GM19238 (cell line): ENCODE data around the gene ADAM12.

Experiments used
- DNase-seq: peaks from one replicate; pipeline ENCODE4 v3.0.0; 2011; ENCODE audit warnings: low spot score; ENCODE audit not compliant: insufficient read length

The ADAM12 gene

DNA sequence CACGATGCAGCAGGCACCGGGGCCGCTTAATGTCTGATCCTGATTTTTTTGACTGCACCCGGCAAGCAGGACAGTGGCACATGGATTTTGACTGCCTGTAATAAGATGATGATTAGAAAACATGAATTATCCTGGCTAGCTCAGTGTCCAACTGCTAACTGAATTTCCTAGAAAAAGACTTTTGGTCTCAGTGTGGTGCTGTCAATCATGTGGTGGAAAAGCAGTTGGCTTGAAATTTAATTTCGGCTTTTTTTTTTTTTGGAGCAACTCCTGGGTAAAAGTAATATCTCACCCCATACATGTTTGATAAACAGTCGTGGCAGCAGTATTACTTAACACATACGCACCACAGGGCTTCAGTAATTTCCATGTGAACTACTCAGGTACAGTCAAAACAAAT lies 264.2 kb downstream of the ADAM12 start:
- DNase-seq: no peak

DNA sequence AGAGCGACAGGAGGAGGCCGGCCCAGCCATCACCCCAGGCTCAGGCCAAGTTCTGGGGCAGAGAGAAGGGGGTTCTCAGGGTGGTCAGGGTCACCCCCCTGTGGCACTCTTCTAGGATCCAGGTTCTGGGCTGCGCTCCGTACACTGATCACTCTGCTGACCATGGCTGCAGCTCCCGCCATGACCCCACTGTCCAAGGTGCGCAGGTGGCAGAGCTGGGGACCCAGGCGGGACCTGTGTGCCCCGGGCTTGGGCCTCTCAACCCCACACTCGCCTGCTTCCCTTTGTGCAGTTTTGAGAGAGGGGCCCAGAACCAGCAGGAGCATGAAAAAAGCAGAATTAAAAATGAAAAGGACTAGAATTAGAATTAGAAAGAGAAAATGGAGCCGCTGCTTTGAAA lies 264.8 kb downstream of the ADAM12 start:
- no peak for DNase-seq

GRCh38 chr10:126122881-126123280 lies 265.4 kb downstream of the ADAM12 start:
- DNase-seq: no peak

DNA sequence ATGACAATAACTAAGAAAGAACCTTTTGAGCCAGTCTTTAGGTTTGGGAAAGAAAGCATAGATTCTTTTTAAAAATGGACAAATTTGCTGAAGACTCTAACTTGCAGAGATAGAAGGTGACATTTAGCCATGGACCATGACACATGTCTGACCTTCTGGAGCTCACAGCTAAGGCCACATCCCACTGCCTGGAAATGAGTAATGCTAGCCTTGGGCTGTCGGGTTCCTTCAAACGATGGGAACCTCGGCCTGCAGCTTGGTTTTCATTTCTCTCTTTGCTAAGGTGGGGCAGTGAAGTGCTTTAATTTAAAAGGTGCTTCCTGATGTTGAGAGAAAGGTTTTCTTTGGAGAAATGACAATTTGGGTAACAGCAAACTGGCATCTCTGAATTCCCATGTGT lies 268.7 kb downstream of the ADAM12 start:
- DNase-seq: no peak

- no peak for DNase-seq
Observed at GRCh38 chr10:126118476-126118875, 269.8 kb downstream of the ADAM12 start.

DNA sequence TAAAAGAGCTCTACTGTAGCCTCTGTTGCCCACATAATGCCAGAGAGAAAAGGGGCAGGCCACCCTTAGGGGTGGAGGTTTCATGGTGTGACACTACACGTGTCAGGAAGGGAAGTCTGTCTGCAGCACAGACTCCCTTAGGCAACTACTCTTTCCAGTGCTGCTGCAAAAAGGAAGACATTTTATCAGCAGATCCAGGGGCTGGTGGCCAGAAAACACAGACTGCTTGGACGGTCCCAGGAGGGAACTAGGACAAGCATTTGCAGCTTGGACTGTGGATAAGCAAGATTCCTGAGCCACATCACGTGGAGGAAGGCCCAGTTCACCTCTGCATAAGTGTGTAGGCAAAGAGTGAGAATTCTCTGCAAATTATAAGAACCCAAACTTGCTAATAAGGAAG lies 271.1 kb downstream of the ADAM12 start:
- DNase-seq: no peak

GRCh38 chr10:126115886-126116285 lies 272.4 kb downstream of the ADAM12 start:
- DNase-seq: no peak

- DNase-seq: no peak
Observed at GRCh38 chr10:126114884-126115555, 273.3 kb downstream of the ADAM12 start.

DNA sequence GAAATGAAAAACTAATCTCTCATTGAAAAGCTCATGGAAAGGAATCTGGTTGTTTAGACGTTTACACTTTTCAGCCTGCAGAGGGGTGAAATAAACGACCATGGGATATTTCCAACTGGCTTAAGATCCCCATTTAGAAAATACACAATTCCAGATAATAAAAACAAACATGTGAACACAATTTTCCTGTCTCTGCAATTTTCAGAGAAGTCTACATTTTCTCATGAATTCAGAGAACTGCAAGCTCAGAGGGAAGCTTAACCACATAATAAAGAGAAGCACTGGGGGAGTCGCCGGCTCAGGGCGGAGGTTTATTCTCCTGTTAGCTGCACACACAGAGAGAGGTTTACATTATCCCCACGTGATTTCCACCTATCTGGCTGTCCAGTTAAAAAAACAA lies 276.8 kb downstream of the ADAM12 start:
- DNase-seq: no peak

GRCh38 chr10:126110489-126111180 lies 277.6 kb downstream of the ADAM12 start:
- DNase-seq: no peak

- no peak for DNase-seq
Observed at GRCh38 chr10:126109893-126110292, 278.4 kb downstream of the ADAM12 start.

DNA sequence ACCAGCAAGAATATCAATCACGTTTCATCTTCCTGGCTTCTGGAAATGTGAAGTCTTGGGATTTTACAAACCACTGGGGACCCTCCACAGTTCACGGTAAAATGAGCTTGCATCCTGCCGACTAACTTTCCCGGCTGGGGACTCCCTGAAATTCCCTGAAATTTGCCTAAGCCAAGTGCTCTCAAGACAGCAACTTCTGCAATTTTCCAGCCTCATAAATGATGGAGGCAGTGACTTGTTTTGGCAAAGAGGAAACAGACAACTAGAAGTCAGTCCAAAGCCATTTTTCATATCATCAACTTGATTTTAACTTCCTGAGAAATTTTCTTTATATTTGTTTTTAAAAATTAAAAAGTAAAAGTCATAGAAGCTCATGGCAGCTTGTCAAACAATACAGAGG lies 279.6 kb downstream of the ADAM12 start:
- DNase-seq: no peak

DNA sequence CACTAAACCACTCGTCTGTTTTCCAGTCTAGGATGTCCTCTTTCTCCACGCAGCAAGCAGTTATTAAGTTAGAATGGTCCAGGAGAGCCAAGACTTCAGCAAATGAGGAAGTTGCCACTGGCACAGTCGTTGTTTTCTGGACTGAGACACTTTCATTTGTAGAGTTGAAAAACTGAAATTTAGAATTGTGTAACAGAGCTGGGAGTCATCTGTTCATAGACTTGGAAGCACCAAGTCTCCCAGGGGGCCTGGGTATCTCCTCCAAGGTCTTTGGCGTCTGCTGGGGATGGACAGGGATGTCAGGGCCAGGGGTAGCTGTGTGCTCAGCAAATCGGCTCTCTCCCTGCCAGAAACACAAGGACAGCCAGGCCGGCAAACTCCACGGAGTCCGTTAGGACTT lies 283.5 kb downstream of the ADAM12 start:
- DNase-seq: no peak

DNA sequence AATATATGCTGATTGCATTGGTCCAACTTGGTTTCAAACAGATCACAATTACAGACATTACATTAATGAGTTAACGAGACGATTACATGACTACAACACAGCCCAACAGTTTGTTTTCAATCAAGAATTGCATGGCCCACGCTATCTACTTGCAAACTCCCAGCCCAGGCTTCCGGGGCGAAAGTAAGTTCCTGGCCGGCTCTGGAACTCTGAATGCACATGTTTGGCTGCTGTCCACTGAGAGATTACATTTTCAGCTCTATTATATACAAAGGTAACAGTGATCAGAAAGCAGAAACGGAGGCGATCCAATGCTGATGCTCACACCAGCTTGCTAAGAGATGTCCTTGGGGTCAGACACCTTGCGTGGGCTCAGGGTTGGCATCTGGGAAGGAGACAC lies 285.6 kb downstream of the ADAM12 start:
- DNase-seq: no peak

DNA sequence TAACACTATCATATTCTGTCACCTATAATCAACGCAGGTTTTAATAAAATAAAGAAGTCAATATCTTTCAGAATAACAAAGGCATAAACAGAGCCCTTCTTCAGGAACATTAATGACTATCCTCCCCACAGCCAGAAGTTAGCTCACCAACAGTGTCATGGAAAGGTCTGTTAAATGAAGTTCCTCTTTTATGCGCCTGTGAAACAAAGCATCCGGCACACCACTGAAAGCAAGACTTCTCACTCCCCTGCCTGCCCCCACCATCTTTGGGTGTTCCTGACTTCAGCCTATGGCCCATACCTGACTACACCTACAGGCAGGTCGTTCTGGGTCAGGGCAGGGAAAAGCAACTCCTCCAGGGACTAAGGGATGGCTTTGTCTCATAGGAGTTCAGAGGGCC lies 286.5 kb downstream of the ADAM12 start:
- peak; percentile 17 for DNase-seq

DNA sequence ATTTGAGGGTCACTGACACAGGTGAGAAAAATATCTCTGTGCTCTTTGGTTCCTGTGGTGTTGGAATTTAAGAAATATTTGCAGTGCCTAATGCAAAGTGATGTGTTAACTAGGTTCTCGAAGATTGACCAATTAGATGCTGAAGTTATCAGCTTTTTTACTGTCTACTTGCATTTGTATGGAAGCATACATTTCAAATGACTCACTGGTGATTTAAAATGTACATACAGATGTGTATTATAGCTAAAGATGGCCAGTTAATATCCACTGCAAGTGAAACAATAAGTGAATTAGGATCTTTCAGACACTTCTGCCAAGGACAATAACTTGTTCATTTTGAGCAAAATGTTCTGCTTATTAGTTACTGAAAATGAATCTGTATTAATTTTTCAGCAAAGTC lies 287.0 kb downstream of the ADAM12 start:
- DNase-seq: no peak

DNA sequence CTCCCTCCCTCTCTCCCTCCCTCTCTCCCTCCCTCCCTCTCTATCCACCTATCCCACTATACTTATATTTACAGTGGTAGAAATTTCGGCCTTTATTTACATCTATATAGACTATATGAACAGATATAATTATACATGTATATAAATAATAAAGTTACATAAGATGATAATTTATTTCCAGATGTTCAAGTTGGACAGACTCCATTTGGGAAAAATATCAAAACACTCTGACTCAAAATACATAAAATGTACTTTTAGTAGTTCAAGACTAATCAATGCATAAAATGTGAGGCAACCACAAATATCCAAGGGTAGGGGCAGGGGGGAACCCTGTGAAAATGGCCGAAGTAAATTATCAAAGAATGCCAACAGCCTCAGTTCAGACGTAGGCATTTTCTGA lies 288.9 kb downstream of the ADAM12 start:
- no peak for DNase-seq

- DNase-seq: no peak
Observed at GRCh38 chr10:126098226-126098581, 290.1 kb downstream of the ADAM12 start.

DNA sequence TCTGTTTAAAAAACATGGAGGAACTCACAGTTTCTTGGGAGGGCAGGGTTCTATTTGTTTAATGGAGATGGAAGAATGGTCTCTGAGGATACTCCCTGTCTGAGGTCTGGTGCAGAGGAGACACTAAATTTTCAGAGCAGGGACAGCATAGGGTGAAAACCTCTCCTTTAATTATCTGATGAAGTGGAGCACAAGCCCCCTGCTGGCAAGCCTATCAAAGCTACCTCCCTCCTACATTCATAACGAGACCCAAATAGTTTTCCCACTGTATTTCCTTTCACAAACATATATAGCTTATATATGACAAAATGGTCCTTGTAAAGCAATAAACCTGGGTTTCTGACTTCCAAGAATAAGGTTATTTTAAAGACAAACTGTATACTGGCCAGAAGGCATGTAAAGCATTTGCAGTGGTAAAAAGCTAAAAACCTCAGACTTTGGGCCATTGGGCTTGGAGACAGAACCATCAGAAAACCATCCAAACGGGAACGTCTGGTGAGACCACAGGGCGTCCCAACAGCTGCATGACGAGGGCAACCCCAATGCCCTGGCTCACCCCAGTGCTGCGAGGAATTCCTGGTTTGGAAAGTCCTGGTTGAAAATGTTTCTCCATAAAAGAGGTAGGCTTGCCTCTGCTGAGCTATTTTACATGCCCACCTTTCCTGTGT lies 290.6 kb downstream of the ADAM12 start:
- DNase-seq: no peak

DNA sequence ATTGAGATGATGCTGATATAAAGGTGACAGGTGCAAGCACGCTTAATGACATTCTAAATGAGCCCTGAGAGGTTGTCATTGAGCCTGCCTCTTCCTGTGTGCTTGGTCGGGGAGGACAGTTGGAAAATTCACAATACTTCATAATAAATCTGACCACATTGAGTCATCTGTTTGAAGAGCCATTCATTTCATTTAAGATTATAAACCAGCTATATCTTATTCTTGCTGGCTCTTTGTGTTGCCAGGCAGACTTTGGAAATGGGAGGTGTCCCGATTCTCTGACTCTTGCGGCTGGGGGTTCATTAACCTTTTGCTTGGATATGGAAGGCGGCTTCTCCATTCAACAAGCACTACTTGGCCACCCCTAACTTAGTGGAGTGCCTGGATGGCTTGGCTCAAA lies 293.7 kb downstream of the ADAM12 start:
- DNase-seq: no peak

DNA sequence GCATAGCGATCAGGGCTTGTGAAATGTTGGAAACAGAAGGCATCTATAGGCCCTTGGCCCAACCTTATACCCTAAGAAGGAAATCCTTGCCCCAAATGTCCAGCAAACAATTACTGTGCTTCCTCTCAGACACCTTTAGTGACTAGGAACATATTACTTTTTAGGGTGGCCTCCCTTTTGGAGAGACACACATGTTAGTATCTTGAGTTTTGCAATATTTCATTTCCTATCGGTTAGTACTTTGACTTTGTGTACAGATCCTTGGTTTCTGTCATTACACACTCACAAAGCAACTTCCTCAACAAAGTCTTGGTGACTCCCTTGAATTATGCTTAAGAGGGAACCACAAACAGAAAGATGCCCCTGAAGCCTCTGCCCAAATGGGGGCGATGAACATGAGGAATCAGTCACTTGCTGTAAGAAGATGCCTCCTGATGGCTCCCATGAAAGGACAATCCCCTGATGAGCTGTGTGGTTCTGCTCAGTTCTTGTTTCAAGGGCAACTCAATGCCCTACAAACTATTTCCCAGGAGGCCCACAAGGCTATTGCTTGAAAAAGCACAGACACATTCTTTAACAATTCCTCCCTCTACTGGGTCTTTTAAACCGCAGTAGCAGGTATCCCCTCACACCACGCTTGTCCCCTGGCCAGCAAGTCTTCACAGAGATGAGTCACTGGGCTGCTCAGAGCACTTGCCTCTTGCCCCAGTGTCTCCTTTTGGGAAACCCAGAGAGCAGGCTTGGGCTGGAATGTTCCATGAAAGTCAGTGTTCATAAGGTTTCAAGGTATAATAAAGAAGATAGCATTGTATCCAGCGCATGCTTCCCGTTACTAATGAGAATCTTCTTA lies 295.7 kb downstream of the ADAM12 start:
- no peak for DNase-seq
